ENCODE data around the gene KCNIP1. TPM values are rescaled to one million over a fixed set of nuclear protein-coding genes. Genes with fewer than 3 reads are reported as not detected.

The KCNIP1 gene
- total and polyA plus RNA-seq, 4 donors = 31.2 to 165 (median 111) TPM

DNA sequence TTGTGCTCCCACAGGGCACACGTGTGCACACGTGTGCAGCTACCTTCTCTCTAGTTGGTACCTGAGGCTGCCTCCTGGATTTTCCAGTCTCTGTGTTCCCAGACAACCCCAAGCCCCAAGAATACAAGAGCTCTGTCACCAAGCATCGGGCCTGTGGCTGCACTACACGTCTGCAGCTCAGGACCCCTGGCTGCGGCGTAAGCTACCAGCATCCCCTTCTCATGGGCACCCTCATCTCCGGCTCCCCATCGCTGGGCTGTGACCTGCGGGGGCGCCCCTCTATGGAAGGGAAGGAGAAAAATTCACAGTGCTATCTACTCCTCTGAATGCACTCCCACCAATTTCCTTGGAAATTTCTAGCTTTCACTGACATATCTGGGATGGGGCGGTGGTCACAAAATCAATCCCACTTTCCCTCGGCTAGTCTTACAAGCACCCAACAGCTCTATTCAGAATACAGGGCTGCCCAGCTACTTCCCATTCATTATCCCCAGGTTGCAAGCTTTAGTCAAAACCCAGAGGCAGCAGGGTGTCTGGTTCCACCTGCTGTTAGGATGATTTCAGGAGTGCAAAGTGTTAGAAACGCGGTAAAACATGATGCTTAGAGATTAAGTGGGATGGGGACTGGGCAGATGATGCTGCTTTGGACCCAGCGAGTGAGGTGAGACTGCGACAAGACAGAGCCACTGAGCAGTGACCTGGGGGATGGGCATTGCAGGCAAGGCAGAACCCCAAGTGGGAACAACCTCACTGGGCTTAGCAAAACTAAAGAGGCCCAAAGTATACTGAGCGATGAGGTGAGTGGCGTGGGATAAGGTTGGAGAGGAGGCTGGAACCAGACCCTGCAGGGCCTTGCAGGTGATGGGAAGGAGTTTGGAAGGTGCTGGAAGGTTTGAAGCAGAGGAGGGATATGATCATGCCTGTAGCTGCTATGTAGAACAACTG lies 121.7 kb downstream of the KCNIP1 start:
- no peak overlapping the region for H3K27ac ChIP-seq (ENCODE audit: low read depth, low read length)
- no peaks in the 10 kb centered on the region for H3K9me3 ChIP-seq (ENCODE audit: control insufficient read depth, insufficient read depth, low read length)
- no peak overlapping the region for H3K4me3 ChIP-seq (ENCODE audit: low read depth, low read length)
- DNase-seq (ENCODE audit: low read depth in 4 of 6, low spot score in 6 of 6) = peak in 1 of 6 donors; percentile 52
- H3K4me1 ChIP-seq (ENCODE audit: control insufficient read depth, insufficient read depth, low read length) = peaks cover 40% of the 10 kb centered on the region
- H3K27me3 ChIP-seq (ENCODE audit: control insufficient read depth, insufficient read depth, low read length) = no peaks in the 10 kb centered on the region
- H3K36me3 ChIP-seq (ENCODE audit: control insufficient read depth, insufficient read depth, low read length) = peaks cover 10% of the 10 kb centered on the region
- WGBS (ENCODE audit: insufficient coverage) = 70% methylated on average over 11 of the region's 18 CpGs

DNA sequence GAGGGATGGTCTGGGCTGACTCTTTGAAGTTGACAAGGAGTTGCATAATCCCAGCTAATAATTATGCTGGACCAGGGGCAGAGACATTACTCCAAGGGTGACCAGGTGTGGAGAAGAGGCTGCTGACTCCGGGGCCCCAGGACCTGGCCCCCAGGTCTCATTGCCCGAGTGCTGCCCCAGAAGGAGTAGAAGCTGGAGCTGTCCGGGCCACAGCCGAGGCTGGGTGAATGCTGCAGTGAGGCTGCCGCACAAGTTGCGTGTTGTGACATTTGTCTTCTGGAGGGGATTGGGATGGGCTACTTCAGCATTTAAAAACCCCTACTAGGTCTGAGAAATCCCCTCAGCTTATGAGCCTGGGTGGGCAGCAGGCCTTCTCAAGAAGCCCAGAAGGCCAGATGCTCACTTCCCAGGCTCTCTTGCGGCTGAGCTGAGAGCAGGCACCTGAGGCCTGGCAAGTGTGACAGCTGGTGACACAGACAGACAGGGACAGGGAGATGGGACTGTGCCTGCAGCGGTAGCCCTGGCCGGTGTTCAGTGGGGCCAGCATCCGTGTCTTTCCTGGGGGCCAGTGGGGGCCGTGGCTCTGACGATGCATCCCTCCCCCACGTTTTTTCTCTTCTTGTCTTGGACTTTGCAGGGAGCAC lies 122.8 kb downstream of the KCNIP1 start:
- 85% methylated on average over 11 of the region's 13 CpGs for WGBS (ENCODE audit: insufficient coverage)
- peaks cover 43% of the 10 kb centered on the region for H3K4me1 ChIP-seq (ENCODE audit: control insufficient read depth, insufficient read depth, low read length)
- H3K4me3 ChIP-seq (ENCODE audit: low read depth, low read length) = no peak overlapping the region
- DNase-seq (ENCODE audit: low read depth in 4 of 6, low spot score in 6 of 6) = no peak
- H3K36me3 ChIP-seq (ENCODE audit: control insufficient read depth, insufficient read depth, low read length) = peaks cover 10% of the 10 kb centered on the region
- H3K9me3 ChIP-seq (ENCODE audit: control insufficient read depth, insufficient read depth, low read length) = no peaks in the 10 kb centered on the region
- no peaks in the 10 kb centered on the region for H3K27me3 ChIP-seq (ENCODE audit: control insufficient read depth, insufficient read depth, low read length)
- no peak overlapping the region for H3K27ac ChIP-seq (ENCODE audit: low read depth, low read length)

DNA sequence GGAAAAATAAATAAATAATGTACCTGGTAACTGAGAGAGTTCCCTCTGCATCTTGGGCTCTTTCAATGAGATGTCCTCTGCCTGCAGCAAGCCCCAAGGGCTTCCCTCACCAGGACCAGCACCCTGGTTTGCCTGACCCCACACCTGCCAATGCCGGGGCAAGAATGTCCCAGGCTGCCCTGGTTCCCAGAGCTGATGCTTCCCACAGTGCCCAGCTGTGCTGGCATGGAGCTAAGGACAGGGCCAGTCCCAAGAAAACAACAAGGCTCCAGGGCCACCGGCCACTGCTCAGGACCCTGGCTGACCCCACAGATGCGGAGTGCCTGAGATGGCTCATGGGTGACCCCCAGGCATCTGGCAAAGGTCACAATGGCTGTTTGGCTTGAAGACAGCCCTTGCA lies 123.5 kb downstream of the KCNIP1 start:
- Histone ChIP-seq H3K4me3 (ENCODE audit: low read depth, low read length) (no peak overlapping the region), H3K4me1 (ENCODE audit: control insufficient read depth, insufficient read depth, low read length) (peaks cover 50% of the 10 kb centered on the region), H3K27me3 (ENCODE audit: control insufficient read depth, insufficient read depth, low read length) (no peaks in the 10 kb centered on the region), H3K9me3 (ENCODE audit: control insufficient read depth, insufficient read depth, low read length) (no peaks in the 10 kb centered on the region), H3K36me3 (ENCODE audit: control insufficient read depth, insufficient read depth, low read length) (peaks cover 10% of the 10 kb centered on the region), H3K27ac (ENCODE audit: low read depth, low read length) (no peak overlapping the region)
- WGBS (ENCODE audit: insufficient coverage) = 82% methylated on average over 3 of the region's 3 CpGs
- no peak for DNase-seq (ENCODE audit: low read depth in 4 of 6, low spot score in 6 of 6)

DNA sequence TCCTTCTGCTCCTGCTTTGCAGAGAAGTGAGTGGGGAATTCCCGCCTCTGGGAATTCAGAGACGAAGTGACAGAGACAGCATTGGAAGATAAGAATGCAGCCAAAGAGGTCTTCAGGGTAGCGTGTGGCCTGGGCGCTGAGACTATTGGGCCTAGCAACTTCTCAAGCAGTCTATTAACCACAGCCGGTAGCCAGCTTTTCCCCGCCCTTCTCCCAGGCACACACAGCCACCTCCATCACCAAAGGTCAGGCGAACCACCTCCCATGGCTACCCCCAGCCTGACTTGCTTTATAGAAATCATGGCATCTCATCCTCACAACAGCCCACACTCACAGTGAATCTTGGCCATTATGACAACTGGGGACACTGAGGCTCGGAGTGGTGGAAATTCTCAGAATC lies 124.2 kb downstream of the KCNIP1 start:
- DNase-seq (ENCODE audit: low read depth in 4 of 6, low spot score in 6 of 6) = no peak
- Histone ChIP-seq H3K27me3 (ENCODE audit: control insufficient read depth, insufficient read depth, low read length) (no peaks in the 10 kb centered on the region), H3K4me1 (ENCODE audit: control insufficient read depth, insufficient read depth, low read length) (peaks cover 57% of the 10 kb centered on the region), H3K4me3 (ENCODE audit: low read depth, low read length) (no peak overlapping the region), H3K36me3 (ENCODE audit: control insufficient read depth, insufficient read depth, low read length) (peaks cover 12% of the 10 kb centered on the region), H3K9me3 (ENCODE audit: control insufficient read depth, insufficient read depth, low read length) (no peaks in the 10 kb centered on the region), H3K27ac (ENCODE audit: low read depth, low read length) (no peak overlapping the region)
- WGBS (ENCODE audit: insufficient coverage) = 89% methylated on average over 7 of the region's 8 CpGs

DNA sequence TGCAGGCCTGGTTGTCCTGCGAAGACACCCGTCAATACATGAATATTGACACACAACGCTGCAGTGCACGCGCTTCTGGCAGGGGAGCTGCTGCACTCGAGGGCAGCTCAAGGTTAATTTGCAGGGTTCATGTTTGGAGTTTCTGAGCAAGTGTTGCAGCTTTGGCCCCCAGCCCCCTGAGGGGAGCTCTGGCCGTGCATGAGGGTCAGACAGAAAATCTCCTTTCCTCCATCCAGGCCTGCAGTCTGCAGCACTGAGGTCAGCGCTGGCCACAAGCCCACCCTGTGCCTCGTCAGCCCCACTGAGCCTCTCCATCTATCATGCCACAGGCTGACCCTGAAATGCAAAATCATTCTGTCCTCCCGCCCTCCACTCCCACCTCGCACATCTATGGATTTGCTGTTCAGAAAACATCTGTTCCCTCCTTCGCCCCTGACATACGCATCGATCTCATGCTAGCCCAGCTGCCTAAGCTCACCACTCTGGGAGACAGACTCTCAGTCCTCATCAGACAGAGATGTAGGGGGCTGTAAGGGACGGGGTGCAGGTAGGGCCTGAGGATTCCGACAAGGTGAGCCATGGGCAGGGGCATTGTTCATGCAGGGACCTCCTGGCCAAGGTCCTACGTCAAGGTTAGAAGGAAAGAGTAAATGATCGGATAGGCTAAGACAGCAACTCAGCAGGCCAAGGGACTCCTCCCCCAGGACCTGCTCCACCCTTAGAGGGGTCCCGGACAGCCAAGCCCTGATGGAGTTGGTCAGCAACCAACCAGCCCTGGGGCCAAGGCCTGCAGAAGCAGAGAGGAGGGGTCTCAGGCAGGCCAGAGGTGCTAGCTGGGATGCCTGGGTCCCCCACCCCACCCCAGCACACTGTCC lies 125.1 kb downstream of the KCNIP1 start:
- Histone ChIP-seq H3K4me3 (ENCODE audit: low read depth, low read length) (no peak overlapping the region), H3K4me1 (ENCODE audit: control insufficient read depth, insufficient read depth, low read length) (peaks cover 65% of the 10 kb centered on the region), H3K27ac (ENCODE audit: low read depth, low read length) (no peak overlapping the region), H3K27me3 (ENCODE audit: control insufficient read depth, insufficient read depth, low read length) (no peaks in the 10 kb centered on the region), H3K36me3 (ENCODE audit: control insufficient read depth, insufficient read depth, low read length) (peaks cover 9% of the 10 kb centered on the region), H3K9me3 (ENCODE audit: control insufficient read depth, insufficient read depth, low read length) (no peaks in the 10 kb centered on the region)
- DNase-seq (ENCODE audit: low read depth in 4 of 6, low spot score in 6 of 6) = peak in 1 of 6 donors; percentile 56
- 80% methylated on average over 19 of the region's 19 CpGs for WGBS (ENCODE audit: insufficient coverage)

DNA sequence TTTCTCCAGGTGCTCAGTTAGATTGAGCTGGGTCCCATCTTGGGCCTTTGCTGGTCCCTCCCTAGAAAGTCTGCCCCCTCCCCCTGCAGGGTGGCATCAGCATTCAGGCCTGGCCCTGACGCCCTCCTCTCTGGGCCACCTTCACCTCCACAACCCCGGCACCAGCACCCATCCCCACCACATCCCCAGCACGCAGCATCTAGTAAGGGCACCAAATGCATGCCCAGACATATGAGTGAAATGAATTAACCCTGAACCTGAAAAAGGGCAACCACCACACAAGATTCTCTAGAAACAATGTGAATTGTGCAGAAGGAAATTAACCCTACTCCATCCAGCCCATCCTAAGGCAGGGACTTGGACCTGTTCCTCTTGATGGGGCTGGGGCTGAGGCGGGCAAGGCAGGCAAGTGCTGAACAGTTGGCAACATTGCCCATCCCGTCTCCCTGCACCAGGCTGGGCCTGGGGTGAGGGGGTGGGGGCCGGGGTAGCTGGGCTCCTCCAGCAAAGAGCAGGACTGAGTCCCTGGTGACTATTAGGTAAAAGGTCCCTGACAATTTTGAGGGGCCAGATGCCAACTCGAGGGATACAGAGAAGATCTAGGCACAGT lies 125.9 kb downstream of the KCNIP1 start:
- 100% methylated on average over 2 of the region's 7 CpGs for WGBS (ENCODE audit: insufficient coverage)
- no peak overlapping the region for H3K27ac ChIP-seq (ENCODE audit: low read depth, low read length)
- DNase-seq (ENCODE audit: low read depth in 4 of 6, low spot score in 6 of 6) = no peak

DNA sequence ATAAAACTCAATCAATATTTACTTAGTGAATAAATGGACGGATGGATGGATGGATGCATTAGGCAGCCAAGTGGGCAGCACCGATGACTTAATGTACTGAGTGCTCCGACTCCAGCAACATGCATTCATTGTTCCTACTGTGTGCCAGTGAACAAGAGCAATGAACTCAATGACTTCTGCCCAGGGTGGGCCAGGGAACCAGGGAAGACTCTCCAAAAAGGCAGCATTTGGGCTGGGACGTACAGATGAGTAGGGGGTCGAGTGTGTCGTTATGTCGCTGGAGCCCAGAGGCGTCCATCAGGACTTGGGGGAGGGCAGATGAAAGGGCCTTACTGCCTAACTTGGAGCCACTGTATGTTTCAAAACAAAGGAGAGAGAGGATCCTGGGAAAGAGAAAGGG lies 126.4 kb downstream of the KCNIP1 start:
- 83% methylated on average over 7 of the region's 8 CpGs for WGBS (ENCODE audit: insufficient coverage)
- H3K4me3 ChIP-seq (ENCODE audit: low read depth, low read length) = no peak overlapping the region
- H3K36me3 ChIP-seq (ENCODE audit: control insufficient read depth, insufficient read depth, low read length) = peaks cover 9% of the 10 kb centered on the region
- H3K9me3 ChIP-seq (ENCODE audit: control insufficient read depth, insufficient read depth, low read length) = no peaks in the 10 kb centered on the region
- no peaks in the 10 kb centered on the region for H3K27me3 ChIP-seq (ENCODE audit: control insufficient read depth, insufficient read depth, low read length)
- no peak for DNase-seq (ENCODE audit: low read depth in 4 of 6, low spot score in 6 of 6)
- no peak overlapping the region for H3K27ac ChIP-seq (ENCODE audit: low read depth, low read length)
- peaks cover 72% of the 10 kb centered on the region for H3K4me1 ChIP-seq (ENCODE audit: control insufficient read depth, insufficient read depth, low read length)

More for the DNA sequence above, 125.9 kb downstream of the KCNIP1 start:
- Histone ChIP-seq H3K9me3 (ENCODE audit: control insufficient read depth, insufficient read depth, low read length) (no peaks in the 10 kb centered on the region), H3K4me3 (ENCODE audit: low read depth, low read length) (no peak overlapping the region), H3K4me1 (ENCODE audit: control insufficient read depth, insufficient read depth, low read length) (peaks cover 72% of the 10 kb centered on the region), H3K27me3 (ENCODE audit: control insufficient read depth, insufficient read depth, low read length) (no peaks in the 10 kb centered on the region), H3K36me3 (ENCODE audit: control insufficient read depth, insufficient read depth, low read length) (peaks cover 9% of the 10 kb centered on the region)

DNA sequence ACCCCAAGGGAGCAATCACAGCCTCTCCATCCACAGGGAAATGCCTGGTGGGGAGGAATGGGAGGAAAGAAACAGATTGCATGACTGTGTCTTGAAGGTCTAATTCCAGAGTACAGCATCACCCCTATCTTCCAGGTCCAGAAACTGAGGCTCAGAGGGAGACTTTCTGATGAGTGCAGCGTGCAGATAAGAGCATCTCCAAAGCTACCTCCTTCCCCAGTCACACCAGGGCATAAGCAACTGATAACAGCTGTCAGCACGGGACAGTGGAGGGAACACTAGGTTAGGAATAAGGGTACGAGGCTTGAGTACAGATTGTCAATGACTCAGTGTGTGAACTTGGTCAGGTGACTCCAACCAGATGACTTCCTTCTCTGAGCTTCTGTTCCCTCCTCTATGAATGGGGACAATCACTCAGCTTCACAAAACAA lies 126.9 kb downstream of the KCNIP1 start:
- no peaks in the 10 kb centered on the region for H3K27me3 ChIP-seq (ENCODE audit: control insufficient read depth, insufficient read depth, low read length)
- peaks cover 67% of the 10 kb centered on the region for H3K4me1 ChIP-seq (ENCODE audit: control insufficient read depth, insufficient read depth, low read length)
- H3K36me3 ChIP-seq (ENCODE audit: control insufficient read depth, insufficient read depth, low read length) = peaks cover 9% of the 10 kb centered on the region
- DNase-seq (ENCODE audit: low read depth in 4 of 6, low spot score in 6 of 6) = no peak
- WGBS (ENCODE audit: insufficient coverage) = no CpG with 5 or more reads among the region's 3 CpGs
- H3K4me3 ChIP-seq (ENCODE audit: low read depth, low read length) = no peak overlapping the region
- no peak overlapping the region for H3K27ac ChIP-seq (ENCODE audit: low read depth, low read length)
- H3K9me3 ChIP-seq (ENCODE audit: control insufficient read depth, insufficient read depth, low read length) = no peaks in the 10 kb centered on the region
